GM15510 (cell line): ENCODE measurements around the gene KLF2.

ENCODE experiments used
- POLR2A ChIP-seq: IDR thresholded peaks from 3 replicates; pipeline ENCODE4 v1.6.1; 2011; ENCODE audit warnings: borderline replicate concordance; ENCODE audit not compliant: insufficient read length; ENCODE audit errors: extremely low read depth

The KLF2 gene

GRCh38 chr19:16324384-16325160 lies at the start of gene KLF2:
TSS of gene KLF2 (plus strand) at chr19:16324826. CDS start at chr19:16324924, 98 bp downstream.
- peak; percentile 90 for TF ChIP-seq POLR2A

GRCh38 chr19:16280306-16280705 lies 44.3 kb upstream of the KLF2 start:
- no peak for TF ChIP-seq POLR2A

GRCh38 chr19:16281743-16282142 lies 42.9 kb upstream of the KLF2 start:
- no peak for TF ChIP-seq POLR2A

- no peak for TF ChIP-seq POLR2A
These were observed 41.2 kb upstream of the KLF2 start for GRCh38 chr19:16283210-16284061.

- TF ChIP-seq POLR2A: no peak
These were observed 40.1 kb upstream of the KLF2 start for GRCh38 chr19:16284505-16284904.

- no peak for TF ChIP-seq POLR2A
These were observed 38.7 kb upstream of the KLF2 start for GRCh38 chr19:16285769-16286498.

GRCh38 chr19:16288544-16288943 lies 36.1 kb upstream of the KLF2 start:
- TF ChIP-seq POLR2A: no peak

GRCh38 chr19:16289594-16289993 lies 35.0 kb upstream of the KLF2 start:
- TF ChIP-seq POLR2A: no peak

GRCh38 chr19:16290692-16291091 lies 33.9 kb upstream of the KLF2 start:
- no peak for TF ChIP-seq POLR2A

GRCh38 chr19:16293118-16294091 lies 31.2 kb upstream of the KLF2 start:
- no peak for TF ChIP-seq POLR2A

GRCh38 chr19:16295057-16295456 lies 29.6 kb upstream of the KLF2 start:
- TF ChIP-seq POLR2A: no peak

GRCh38 chr19:16296713-16297112 lies 27.9 kb upstream of the KLF2 start:
- TF ChIP-seq POLR2A: no peak

- TF ChIP-seq POLR2A: no peak
These were observed 26.9 kb upstream of the KLF2 start for GRCh38 chr19:16297575-16298178.
